Measurements from ENCODE around the gene UBR4.

Gene UBR4

DNA sequence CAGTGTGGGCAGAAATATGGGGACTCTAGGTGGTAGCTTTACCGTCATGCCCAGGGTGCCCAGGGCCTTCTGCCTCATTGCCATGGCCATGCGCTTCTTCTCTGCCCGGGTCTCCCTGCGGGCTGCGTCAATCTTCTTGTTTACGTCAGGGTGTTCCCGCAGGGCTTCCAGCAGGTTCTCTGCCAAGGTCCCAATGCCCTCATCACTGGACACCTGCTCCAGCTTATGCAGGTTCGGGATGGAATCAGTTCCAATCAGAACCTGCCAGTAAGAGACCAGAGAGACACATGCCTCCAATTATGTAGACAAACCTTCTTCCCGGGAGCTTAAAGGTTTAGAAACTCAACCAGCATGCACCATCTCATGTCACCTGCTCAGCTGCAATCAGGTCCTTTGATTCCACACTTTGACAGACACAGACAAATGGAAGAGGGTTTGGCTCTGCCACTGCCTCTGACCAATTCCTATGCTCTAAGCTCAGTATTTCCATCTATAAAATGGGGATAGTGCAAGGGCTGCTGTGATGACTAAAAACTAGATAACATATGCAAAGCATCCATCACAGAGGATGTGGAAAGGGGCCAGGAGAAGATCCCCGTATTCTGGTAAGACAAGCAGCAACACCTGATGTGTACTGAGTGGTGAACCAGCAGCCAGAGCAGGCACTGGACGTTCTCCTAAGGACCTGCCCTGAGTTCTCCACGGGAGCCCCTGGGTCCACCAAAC, 121.2 kb downstream of the UBR4 start:
- TF ChIP-seq ZBTB7A (IDR thresholded peaks at IDR 0.05; ENCODE audit: low read depth) (no peak), CREB1 (IDR thresholded peaks at IDR 0.05; ENCODE audit: low read depth) (no peak), RAD21 (IDR thresholded peaks at IDR 0.05; ENCODE audit: low read depth) (no peak), NFIC (IDR thresholded peaks at IDR 0.05) (no peak), TAF1 (IDR thresholded peaks at IDR 0.05; ENCODE audit: low read depth) (no peak), TCF12 (IDR thresholded peaks at IDR 0.05; ENCODE audit: low read depth) (no peak), EGR1 (IDR thresholded peaks at IDR 0.05) (no peak), YY1 (IDR thresholded peaks at IDR 0.05; ENCODE audit: low read depth) (no peak), FOXM1 (IDR thresholded peaks at IDR 0.05; ENCODE audit: borderline replicate concordance, low read depth) (no peak), CEBPB (IDR thresholded peaks at IDR 0.05) (no peak), EP300 (IDR thresholded peaks at IDR 0.05; ENCODE audit: borderline replicate concordance) (no peak)
- TF ChIP-seq, protein P1, sequence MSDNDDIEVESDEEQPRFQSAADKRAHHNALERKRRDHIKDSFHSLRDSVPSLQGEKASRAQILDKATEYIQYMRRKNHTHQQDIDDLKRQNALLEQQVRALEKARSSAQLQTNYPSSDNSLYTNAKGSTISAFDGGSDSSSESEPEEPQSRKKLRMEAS (IDR thresholded peaks at IDR 0.05): no peak
- TF ChIP-seq, protein P2, sequence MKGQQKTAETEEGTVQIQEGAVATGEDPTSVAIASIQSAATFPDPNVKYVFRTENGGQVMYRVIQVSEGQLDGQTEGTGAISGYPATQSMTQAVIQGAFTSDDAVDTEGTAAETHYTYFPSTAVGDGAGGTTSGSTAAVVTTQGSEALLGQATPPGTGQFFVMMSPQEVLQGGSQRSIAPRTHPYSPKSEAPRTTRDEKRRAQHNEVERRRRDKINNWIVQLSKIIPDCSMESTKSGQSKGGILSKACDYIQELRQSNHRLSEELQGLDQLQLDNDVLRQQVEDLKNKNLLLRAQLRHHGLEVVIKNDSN (IDR thresholded peaks at IDR 0.05): no peak
- TF ChIP-seq, protein P3, sequence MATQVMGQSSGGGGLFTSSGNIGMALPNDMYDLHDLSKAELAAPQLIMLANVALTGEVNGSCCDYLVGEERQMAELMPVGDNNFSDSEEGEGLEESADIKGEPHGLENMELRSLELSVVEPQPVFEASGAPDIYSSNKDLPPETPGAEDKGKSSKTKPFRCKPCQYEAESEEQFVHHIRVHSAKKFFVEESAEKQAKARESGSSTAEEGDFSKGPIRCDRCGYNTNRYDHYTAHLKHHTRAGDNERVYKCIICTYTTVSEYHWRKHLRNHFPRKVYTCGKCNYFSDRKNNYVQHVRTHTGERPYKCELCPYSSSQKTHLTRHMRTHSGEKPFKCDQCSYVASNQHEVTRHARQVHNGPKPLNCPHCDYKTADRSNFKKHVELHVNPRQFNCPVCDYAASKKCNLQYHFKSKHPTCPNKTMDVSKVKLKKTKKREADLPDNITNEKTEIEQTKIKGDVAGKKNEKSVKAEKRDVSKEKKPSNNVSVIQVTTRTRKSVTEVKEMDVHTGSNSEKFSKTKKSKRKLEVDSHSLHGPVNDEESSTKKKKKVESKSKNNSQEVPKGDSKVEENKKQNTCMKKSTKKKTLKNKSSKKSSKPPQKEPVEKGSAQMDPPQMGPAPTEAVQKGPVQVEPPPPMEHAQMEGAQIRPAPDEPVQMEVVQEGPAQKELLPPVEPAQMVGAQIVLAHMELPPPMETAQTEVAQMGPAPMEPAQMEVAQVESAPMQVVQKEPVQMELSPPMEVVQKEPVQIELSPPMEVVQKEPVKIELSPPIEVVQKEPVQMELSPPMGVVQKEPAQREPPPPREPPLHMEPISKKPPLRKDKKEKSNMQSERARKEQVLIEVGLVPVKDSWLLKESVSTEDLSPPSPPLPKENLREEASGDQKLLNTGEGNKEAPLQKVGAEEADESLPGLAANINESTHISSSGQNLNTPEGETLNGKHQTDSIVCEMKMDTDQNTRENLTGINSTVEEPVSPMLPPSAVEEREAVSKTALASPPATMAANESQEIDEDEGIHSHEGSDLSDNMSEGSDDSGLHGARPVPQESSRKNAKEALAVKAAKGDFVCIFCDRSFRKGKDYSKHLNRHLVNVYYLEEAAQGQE (IDR thresholded peaks at IDR 0.05; ENCODE audit: low read depth): no peak

DNA sequence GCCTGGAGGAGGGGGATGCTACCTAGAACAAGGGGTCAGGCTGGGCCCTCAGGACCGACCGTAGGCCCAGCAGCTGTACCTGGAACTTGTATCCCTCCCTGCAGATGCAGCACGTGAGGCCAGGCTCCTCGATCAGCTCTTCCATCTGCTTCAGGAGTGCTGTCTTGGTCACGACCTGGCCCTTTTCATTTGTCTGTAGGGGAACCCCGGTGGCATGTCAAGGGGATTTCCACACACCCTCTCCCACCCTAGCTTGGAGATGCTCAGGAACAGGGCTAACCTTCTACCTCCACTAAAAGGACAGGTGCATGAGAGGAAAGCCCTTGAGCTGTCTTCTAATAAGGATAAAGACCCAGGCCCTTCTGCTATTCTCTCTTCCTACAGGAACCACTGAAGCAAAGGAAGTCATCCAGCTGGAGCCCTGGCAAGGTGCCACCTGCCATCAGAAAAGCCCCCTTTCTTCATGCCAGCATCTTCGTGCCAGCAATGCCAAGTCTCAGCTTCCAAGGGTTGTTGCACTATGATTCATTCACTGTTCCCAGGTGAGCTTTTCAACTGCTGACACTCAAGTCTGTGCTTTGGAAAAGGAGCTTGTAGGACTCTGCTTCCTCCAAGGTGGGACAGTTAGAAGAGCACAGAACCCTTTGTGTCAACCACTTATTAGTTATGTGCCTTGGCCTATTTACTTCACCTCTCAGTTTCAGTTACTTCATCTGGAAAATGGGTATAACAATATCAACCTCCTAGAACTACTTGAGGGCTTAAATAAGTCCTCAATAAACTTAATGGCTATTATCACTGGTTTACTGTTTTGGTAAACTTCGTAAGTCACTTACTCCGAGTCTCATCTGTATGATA, 122.1 kb downstream of the UBR4 start:
- TF ChIP-seq RAD21 (IDR thresholded peaks at IDR 0.05; ENCODE audit: low read depth) (no peak), TCF12 (IDR thresholded peaks at IDR 0.05; ENCODE audit: low read depth) (no peak), EP300 (IDR thresholded peaks at IDR 0.05; ENCODE audit: borderline replicate concordance) (no peak), TEAD4 (IDR thresholded peaks at IDR 0.05) (no peak), CREB1 (IDR thresholded peaks at IDR 0.05; ENCODE audit: low read depth) (no peak), YY1 (IDR thresholded peaks at IDR 0.05; ENCODE audit: low read depth) (no peak), TAF1 (IDR thresholded peaks at IDR 0.05; ENCODE audit: low read depth) (no peak), CEBPB (IDR thresholded peaks at IDR 0.05) (no peak), FOXM1 (IDR thresholded peaks at IDR 0.05; ENCODE audit: borderline replicate concordance, low read depth) (no peak), NFIC (IDR thresholded peaks at IDR 0.05) (no peak), ZBTB7A (IDR thresholded peaks at IDR 0.05; ENCODE audit: low read depth) (no peak), EGR1 (IDR thresholded peaks at IDR 0.05) (no peak)
- TF ChIP-seq, protein P2 (IDR thresholded peaks at IDR 0.05): no peak
- TF ChIP-seq, protein P3 (IDR thresholded peaks at IDR 0.05; ENCODE audit: low read depth): no peak
- TF ChIP-seq, protein P1 (IDR thresholded peaks at IDR 0.05): no peak

DNA sequence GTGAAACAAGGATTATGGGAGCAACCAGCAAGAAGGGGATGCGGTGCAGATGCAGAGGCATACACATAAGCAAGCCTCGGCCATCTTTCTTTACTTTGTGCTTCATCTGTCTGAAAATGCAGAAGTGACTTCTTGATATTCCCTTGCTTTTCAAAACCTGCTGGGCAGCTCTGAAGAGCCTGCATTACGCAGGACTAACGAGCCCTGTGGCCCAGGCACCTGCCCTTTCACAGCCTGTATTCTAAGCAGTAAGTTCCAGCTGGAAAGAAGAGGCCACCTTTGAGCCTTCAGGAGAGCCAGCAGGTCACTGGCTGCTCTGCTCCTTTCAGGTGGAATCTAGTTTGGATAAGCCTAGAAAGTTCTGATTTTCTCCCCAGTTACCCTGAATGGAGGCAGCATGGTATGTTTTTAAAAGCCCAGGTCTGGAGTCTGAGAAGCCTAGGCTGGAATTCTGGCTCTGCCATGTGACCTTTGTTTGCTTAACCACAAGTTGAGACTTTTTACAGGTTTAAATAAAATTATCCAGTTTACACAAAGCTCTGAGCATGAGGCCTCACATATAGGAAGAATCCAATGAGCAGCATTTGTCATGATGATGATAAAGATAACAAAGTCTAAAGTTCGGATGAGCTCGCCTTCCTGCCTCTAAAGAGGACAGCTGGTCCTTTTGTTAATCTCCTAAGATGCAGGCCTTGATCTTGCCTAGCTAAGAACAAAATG, 122.9 kb downstream of the UBR4 start:
- TF ChIP-seq TEAD4 (IDR thresholded peaks at IDR 0.05) (no peak), TAF1 (IDR thresholded peaks at IDR 0.05; ENCODE audit: low read depth) (no peak), ZBTB7A (IDR thresholded peaks at IDR 0.05; ENCODE audit: low read depth) (no peak)

DNA sequence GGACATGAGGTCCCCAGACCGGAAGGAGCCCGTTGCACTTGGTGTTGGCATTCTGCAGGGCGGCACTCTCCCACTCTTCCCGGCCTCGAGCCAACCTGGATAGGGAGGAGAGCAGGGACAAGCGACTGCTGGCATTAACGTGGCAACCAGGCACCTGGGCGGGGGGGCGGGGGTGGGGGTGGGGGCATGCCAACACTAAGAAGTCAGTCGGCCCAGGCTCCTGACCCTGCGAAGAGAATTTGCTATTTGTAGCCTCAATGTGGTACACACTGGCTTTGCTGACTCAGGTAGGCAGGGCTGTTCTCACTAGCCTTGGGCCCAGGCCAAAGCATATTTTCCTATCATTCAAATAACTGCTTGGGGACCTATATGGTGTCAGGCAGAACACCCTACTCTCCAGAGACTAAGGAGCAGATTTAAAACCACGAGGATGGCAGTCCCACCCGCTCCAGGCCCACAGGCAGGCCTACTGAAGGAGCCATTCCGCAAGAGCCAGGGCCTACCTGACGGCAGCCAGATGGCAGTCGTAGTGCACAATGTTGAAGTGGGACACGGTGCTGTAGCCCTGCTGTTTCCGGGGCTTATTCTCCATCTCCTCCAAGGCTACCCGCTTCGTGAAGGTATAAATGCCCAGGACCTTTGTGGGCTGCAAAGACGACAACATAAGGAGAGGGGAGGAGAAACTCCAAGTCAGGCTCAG, 123.7 kb downstream of the UBR4 start:
- no peak for TF ChIP-seq EGR1 (IDR thresholded peaks at IDR 0.05)
- TF ChIP-seq, protein P2 (IDR thresholded peaks at IDR 0.05): no peak
- TF ChIP-seq NFIC (IDR thresholded peaks at IDR 0.05): no peak
- TF ChIP-seq CEBPB (IDR thresholded peaks at IDR 0.05): no peak
- TF ChIP-seq, protein P1 (IDR thresholded peaks at IDR 0.05): no peak
- TF ChIP-seq RAD21 (IDR thresholded peaks at IDR 0.05; ENCODE audit: low read depth): no peak
- TF ChIP-seq TCF12 (IDR thresholded peaks at IDR 0.05; ENCODE audit: low read depth): no peak
- TF ChIP-seq YY1 (IDR thresholded peaks at IDR 0.05; ENCODE audit: low read depth): no peak
- TF ChIP-seq TAF1 (IDR thresholded peaks at IDR 0.05; ENCODE audit: low read depth): no peak
- no peak for TF ChIP-seq CREB1 (IDR thresholded peaks at IDR 0.05; ENCODE audit: low read depth)
- TF ChIP-seq ZBTB7A (IDR thresholded peaks at IDR 0.05; ENCODE audit: low read depth): no peak
